Aorta (tissue), 5 donors: ENCODE measurements around the gene GPX7. TPM values are rescaled to one million over a fixed set of nuclear protein-coding genes. Genes with fewer than 3 reads are reported as not detected.

Experiments
- ATAC-seq: fragments of 200-7000 bp; cut with Tn5 transposase; one replicate; pipeline ENCODE4 v1.9.1; 2022; ENCODE audit warnings: moderate library complexity; ENCODE audit not compliant: low FRiP score
- DNase-seq, 2 donors: peaks; one replicate each; pipeline ENCODE4 v3.0.0-alpha.2; 2020
- H3K27ac ChIP-seq, 2 donors: one replicate each; pipeline ENCODE4 v1.5.1; 2013; ENCODE audit warnings: low read length in 2 of 2, mild to moderate bottlenecking in 2 of 2, moderate library complexity in 2 of 2, control low read depth in 1 of 2, inconsistent platforms in 1 of 2, low read depth in 1 of 2
- H3K27me3 ChIP-seq, 2 donors: one replicate each; pipeline ENCODE4 v1.6.1; 2013; ENCODE audit warnings: control low read depth in 1 of 2, low read length in 1 of 2, mild to moderate bottlenecking in 1 of 2, moderate library complexity in 1 of 2; ENCODE audit not compliant: insufficient read depth in 2 of 2, control insufficient read depth in 1 of 2
- H3K36me3 ChIP-seq, 2 donors: one replicate each; pipeline ENCODE4 v1.6.1; 2013; ENCODE audit warnings: control low read depth in 1 of 2, low read length in 1 of 2, mild to moderate bottlenecking in 1 of 2; ENCODE audit not compliant: insufficient read depth in 2 of 2, control insufficient read depth in 1 of 2
- H3K4me1 ChIP-seq, 2 donors: one replicate each; pipeline ENCODE4 v1.6.1; 2013; ENCODE audit warnings: low read length in 2 of 2, control low read depth in 1 of 2, mild to moderate bottlenecking in 1 of 2, moderate library complexity in 1 of 2; ENCODE audit not compliant: insufficient read depth in 2 of 2, control insufficient read depth in 1 of 2
- H3K4me3 ChIP-seq, 2 donors: one replicate each; pipeline ENCODE4 v1.5.1; 2013; ENCODE audit warnings: low read length in 2 of 2, control low read depth in 1 of 2, mild to moderate bottlenecking in 1 of 2
- H3K9me3 ChIP-seq: one replicate; pipeline ENCODE4 v1.6.1; 2013; ENCODE audit warnings: mild to moderate bottlenecking, low read length; ENCODE audit not compliant: control insufficient read depth
- WGBS, 2 donors: extraction: QIAGEN DNeasy Blood & Tissue Kit; methylation state at CpG; one replicate each; pipeline ENCODE4 v1.1.7; 2013; 5-methylcytosine and 5-hydroxymethylcytosine counted together
- intact Hi-C, 2 donors: fragments of 100-400 bp; cut with DNase I; formaldehyde crosslinking; loops; one replicate each; pipeline versions ENCODE4 v1.14.2 to v1.15.0; 2022
- polyA plus RNA-seq, 2 donors: library from polyadenylated mRNA; stranded (reverse); fragments of 200-250 nt; gene quantifications; one replicate each; pipeline ENCODE4 v1.2.3, GENCODE V29; 2013
- total RNA-seq, 2 donors: library from RNA; stranded (reverse); fragmentation: NEBNext Ultra II Directional; extraction: Animal tissue kit (Norgen Biotek cat#: 25700); gene quantifications; one replicate each; pipeline ENCODE4 v1.2.1, GENCODE V29; 2021
- donor health status: healthy with polysubstance abuse.
- donor health status: Bipolar disorder and iron deficiency.
- donor health status: DM: no; HTN: no; CAD: no.
- donor health status: DM: no; HTN: no; CAD: no.
- donor health status: DM: yes; HTN: yes; CAD: no.

Gene GPX7
- total and polyA plus RNA-seq, 4 donors, result 9.7 to 21.4 (median 16.1) TPM

- Histone ChIP-seq H3K27me3 (peaks cover 0 to 2% of the 10 kb centered on the region in 2 donors), H3K27ac (no peak overlapping the region), H3K9me3 (no peaks in the 10 kb centered on the region), H3K4me3 (no peak overlapping the region), H3K4me1 (no peaks in the 10 kb centered on the region), H3K36me3 (no peaks in the 10 kb centered on the region)
- ATAC-seq (no peak), DNase-seq (no peak)
- intact Hi-C loops, result no loop called here
- WGBS, 2 donors, result 79 to 83% methylated on average over 3 of the region's 3 CpGs
Measured at GRCh38 chr1:52595061-52595460, 7.1 kb upstream of the GPX7 start.

DNA sequence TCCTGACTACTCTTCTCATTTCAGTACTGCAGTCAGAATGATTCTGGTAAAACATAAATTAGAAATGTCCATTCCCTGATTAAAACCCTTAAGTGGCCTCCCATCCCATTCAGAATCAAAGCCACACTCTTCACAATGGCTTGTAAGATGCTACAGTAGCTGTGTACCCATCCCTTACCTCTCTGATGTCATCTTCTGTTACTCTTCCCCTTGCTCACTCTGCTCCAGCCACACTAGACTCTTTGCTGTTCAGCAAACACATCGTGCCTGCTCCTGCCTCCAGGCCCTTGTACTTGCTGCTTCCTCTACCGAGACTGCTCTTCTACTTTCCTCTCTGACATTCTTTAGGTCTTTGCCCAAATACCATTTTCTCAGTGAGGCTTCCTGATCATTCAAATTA is 4.3 kb upstream of the GPX7 start:
- Histone ChIP-seq H3K27me3 (peaks cover 0 to 2% of the 10 kb centered on the region in 2 donors), H3K4me1 (peaks cover 0 to 3% of the 10 kb centered on the region in 2 donors), H3K36me3 (no peaks in the 10 kb centered on the region), H3K27ac (no peak overlapping the region), H3K9me3 (no peaks in the 10 kb centered on the region), H3K4me3 (no peak overlapping the region)
- intact Hi-C loops, result no loop called here
- ATAC-seq, result no peak
- no peak for DNase-seq
- 66 to 67% methylated on average over 2 of the region's 2 CpGs for WGBS, 2 donors

DNA sequence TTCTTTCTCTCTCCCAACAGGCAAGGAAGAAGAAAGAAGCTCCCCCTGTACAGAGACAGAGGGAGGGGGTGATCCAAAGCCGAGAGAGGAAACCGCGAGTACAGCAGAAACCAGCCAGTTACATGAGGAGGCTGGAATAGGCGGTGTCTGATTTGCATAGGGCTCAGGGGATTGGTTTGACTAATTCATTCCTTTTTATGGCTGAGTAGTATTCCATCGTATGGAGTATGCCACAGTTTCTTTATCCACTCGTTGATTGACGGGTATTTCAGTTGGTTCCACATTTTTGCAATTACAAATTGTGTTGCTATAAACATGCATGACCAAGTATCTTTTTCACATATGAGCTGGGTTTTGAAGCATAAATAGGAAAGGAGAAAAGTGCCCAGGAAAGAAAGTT is 3.4 kb upstream of the GPX7 start:
- H3K9me3 ChIP-seq, result no peaks in the 10 kb centered on the region
- peaks cover 0 to 2% of the 10 kb centered on the region in 2 donors for H3K27me3 ChIP-seq
- no peak overlapping the region for H3K27ac ChIP-seq
- ATAC-seq (no peak), DNase-seq (no peak)
- peaks cover 0 to 3% of the 10 kb centered on the region in 2 donors for H3K4me1 ChIP-seq
- intact Hi-C loops, result no loop called here
- H3K4me3 ChIP-seq, result no peak overlapping the region
- 96 to 98% methylated on average over 7 of the region's 7 CpGs for WGBS, 2 donors
- no peaks in the 10 kb centered on the region for H3K36me3 ChIP-seq

DNA sequence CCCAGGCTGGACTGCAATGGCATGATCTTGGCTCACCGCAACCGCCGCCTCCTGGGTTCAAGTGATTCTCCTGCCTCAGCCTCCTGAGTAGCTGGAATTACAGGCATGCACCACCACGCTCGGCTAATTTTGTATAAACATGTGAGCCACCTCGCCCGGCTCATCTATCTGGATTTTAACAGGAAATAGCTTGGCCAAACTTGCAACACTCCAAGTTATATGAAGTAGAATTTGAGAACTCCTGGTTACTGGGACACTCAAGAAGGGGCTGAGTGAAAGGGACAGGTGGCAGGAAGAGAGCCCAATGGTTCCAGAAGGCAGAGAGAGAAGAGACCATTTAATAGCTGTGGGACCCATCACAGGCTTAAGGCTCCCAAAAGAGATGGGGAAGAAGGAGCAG is 2.9 kb upstream of the GPX7 start:
- DNase-seq (no peak), ATAC-seq (no peak)
- Histone ChIP-seq H3K27ac (no peak overlapping the region), H3K4me3 (no peak overlapping the region), H3K27me3 (peaks cover 0 to 2% of the 10 kb centered on the region in 2 donors), H3K9me3 (no peaks in the 10 kb centered on the region), H3K4me1 (peaks cover 0 to 7% of the 10 kb centered on the region in 2 donors), H3K36me3 (no peaks in the 10 kb centered on the region)
- intact Hi-C loops, result no loop called here
- 92 to 93% methylated on average over 7 of the region's 7 CpGs for WGBS, 2 donors

DNA sequence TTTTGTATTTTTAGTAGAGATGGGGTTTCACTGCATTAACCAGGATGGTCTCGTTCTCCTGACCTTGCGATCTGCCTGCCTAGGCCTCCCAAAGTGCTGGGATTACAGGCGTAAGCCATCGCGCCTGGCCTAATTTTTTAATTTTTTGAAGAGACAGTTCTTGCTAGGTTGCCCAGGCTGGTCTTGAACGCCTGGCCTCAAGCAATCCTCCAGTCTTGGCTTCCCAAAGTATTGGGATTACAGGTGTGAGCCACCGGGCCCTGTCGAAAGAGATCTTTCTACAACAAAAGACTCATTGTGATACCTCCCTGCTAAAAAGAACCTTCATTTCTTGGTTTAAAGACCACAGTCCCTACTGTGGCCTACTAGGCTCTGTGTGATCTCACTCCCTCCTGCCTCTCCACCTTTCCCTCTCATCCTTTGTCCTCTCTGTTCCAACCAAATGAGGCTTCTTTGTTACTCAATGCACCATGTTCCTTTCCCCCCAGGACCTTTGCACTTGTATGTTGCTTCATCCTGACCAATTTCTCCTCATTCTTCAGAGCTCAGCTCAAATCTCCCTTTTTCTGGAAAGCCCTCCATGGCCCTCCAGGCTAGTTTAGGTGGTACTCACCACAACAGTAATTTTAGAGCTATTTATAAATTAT is 1.5 kb upstream of the GPX7 start:
- Histone ChIP-seq H3K36me3 (no peaks in the 10 kb centered on the region), H3K9me3 (no peaks in the 10 kb centered on the region), H3K4me3 (no peak overlapping the region), H3K27ac (no peak overlapping the region), H3K27me3 (no peaks in the 10 kb centered on the region), H3K4me1 (peaks cover 0 to 7% of the 10 kb centered on the region in 2 donors)
- intact Hi-C loops, result no loop called here
- 97 to 98% methylated on average over 8 of the region's 8 CpGs for WGBS, 2 donors
- DNase-seq (no peak), ATAC-seq (no peak)

- DNase-seq, result no peak
- Histone ChIP-seq H3K27me3 (no peaks in the 10 kb centered on the region), H3K9me3 (no peaks in the 10 kb centered on the region), H3K36me3 (no peaks in the 10 kb centered on the region), H3K27ac (no peak overlapping the region), H3K4me1 (peaks cover 0 to 7% of the 10 kb centered on the region in 2 donors), H3K4me3 (no peak overlapping the region)
- intact Hi-C loops, result no loop called here
- ATAC-seq, result no peak
- 54 to 64% methylated on average over 3 of the region's 3 CpGs for WGBS, 2 donors
Measured at GRCh38 chr1:52601519-52601918, 652 bp upstream of the GPX7 start.

DNA sequence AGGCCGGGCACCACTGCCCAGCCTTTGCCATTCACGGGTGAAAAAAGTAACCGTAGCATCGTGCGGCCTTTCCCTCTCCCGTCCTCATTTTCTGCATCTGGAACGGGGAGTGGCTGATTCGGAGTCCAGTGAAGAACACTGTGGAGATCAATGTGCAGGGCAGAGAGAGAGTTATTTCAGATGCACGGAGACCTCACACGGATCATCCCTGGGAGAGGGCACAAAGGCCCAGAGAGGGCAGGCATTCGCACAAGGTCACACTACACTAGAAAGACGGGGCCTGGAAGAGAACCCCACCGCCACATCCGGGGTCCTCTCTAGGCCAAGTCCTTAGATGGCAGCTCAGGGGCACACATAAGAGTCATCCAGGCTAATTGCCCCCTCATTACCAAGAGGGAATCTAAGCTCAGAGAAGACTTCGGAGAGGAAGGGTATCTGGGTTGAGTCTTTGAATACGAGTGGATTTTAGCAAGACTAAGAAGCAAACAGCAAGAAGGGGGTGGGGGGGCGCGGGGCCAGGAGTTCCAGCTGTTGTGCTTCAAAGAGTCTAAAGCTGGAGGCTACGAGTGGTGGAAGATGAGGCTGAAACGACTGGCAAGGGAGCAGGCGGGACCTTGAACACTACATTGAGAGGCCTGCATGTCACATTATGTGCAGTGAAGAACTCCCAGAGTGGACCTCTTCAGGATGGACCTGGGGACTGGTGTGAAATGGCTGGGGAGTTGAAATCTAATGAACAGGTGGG is 857 bp downstream of the GPX7 start:
- H3K27me3 ChIP-seq, result no peaks in the 10 kb centered on the region
- intact Hi-C loops, result no loop called here
- ATAC-seq (no peak), DNase-seq (no peak)
- H3K4me3 ChIP-seq, result peak overlapping the region; percentile 44 to 53
- peak overlapping the region; percentile 27 to 77 for H3K27ac ChIP-seq
- H3K9me3 ChIP-seq, result no peaks in the 10 kb centered on the region
- 23 to 32% methylated on average over 21 of the region's 21 CpGs for WGBS, 2 donors
- H3K36me3 ChIP-seq, result no peaks in the 10 kb centered on the region
- H3K4me1 ChIP-seq, result peaks cover 0 to 7% of the 10 kb centered on the region in 2 donors

DNA sequence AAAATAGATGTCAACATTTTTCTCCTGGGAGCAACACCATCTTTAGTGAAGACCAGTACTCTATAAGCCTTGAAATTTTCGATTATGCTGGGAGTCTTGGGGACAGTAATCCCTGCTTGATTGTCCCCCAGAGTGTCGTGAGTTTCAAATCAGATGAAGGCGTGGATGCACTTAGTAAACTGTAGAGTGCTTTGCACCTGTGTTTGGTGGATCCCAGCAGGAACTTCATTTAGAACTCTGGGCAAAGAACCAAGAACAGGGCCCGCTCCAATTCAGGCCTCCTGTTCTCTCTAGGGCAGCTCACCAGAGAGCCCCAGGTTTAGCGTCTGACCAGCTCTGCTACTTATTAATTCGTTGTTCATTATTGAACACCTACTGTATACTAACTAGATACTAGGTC is 1.5 kb downstream of the GPX7 start:
- Histone ChIP-seq H3K36me3 (no peaks in the 10 kb centered on the region), H3K27ac (peak overlapping the region in 1 of 2 donors; percentile 31), H3K4me1 (peaks cover 0 to 7% of the 10 kb centered on the region in 2 donors), H3K27me3 (no peaks in the 10 kb centered on the region), H3K4me3 (no peak overlapping the region), H3K9me3 (no peaks in the 10 kb centered on the region)
- DNase-seq (no peak), ATAC-seq (no peak)
- intact Hi-C loops, result no loop called here
- WGBS, 2 donors, result 72 to 81% methylated on average over 6 of the region's 6 CpGs
